Rectal smooth muscle tissue (tissue), 1 donor: Measurements from ENCODE around the gene KCTD16.

ENCODE experiments used
- H3K27ac ChIP-seq: one replicate; pipeline ENCODE4 v1.7.0; 2013; ENCODE audit warnings: low read depth, low read length, inconsistent platforms
- H3K27me3 ChIP-seq: one replicate; pipeline ENCODE4 v1.7.0; 2013; ENCODE audit warnings: low read length; ENCODE audit not compliant: control insufficient read depth, insufficient read depth
- H3K36me3 ChIP-seq: one replicate; pipeline ENCODE4 v1.7.0; 2013; ENCODE audit warnings: low read length; ENCODE audit not compliant: control insufficient read depth, insufficient read depth
- H3K4me1 ChIP-seq: one replicate; pipeline ENCODE4 v1.7.0; 2013; ENCODE audit warnings: low read length; ENCODE audit not compliant: control insufficient read depth, insufficient read depth
- H3K4me3 ChIP-seq: one replicate; pipeline ENCODE4 v1.7.0; 2013; ENCODE audit warnings: low read length
- H3K9ac ChIP-seq: one replicate; pipeline ENCODE4 v1.7.0; 2013; ENCODE audit warnings: low read length

The KCTD16 gene

GRCh38 chr5:144313147-144313726, 142.6 kb downstream of the KCTD16 start:
- no peak overlapping the region for H3K4me3 ChIP-seq
- H3K27ac ChIP-seq = no peak overlapping the region
- H3K9ac ChIP-seq = no peak overlapping the region
- peaks cover 5% of the 10 kb centered on the region for H3K27me3 ChIP-seq
- H3K36me3 ChIP-seq = no peaks in the 10 kb centered on the region
- no peaks in the 10 kb centered on the region for H3K4me1 ChIP-seq

GRCh38 chr5:144315026-144315425, 144.4 kb downstream of the KCTD16 start:
- H3K27me3 ChIP-seq = peaks cover 5% of the 10 kb centered on the region
- no peaks in the 10 kb centered on the region for H3K4me1 ChIP-seq
- H3K27ac ChIP-seq = no peak overlapping the region
- no peaks in the 10 kb centered on the region for H3K36me3 ChIP-seq
- H3K9ac ChIP-seq = no peak overlapping the region
- no peak overlapping the region for H3K4me3 ChIP-seq

DNA sequence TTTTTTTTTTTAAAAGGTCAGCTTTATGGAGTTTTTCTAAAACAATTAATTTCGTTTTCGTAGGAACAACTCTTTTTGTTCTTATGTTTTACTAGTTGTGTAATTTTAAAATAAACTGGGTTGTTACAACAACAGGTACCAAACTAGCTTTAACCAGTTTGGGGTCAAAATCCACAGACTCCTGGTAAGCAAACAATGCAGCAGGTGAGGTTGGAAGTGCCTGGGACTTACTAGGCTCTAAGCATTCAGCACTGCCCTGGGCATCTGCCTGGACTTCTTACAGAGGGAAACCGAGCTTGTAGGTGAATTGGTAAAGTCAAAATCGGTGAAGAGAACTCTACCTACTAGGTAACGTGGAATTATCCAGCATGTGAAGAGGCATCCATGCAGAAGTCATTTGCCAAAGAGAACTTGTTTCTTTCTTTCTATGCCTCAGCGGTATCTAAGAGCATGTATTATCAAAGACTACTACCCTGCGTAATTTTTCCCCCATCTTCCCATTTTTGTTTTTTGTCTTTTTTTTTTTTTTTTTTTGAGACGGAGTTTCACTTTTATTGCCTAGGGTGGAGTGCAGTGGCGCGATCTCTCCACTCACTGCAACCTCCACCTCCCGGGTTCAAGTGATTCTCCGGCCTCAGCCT, 145.4 kb downstream of the KCTD16 start:
- Histone ChIP-seq H3K4me1 (no peaks in the 10 kb centered on the region), H3K27ac (no peak overlapping the region), H3K9ac (no peak overlapping the region), H3K27me3 (peaks cover 5% of the 10 kb centered on the region), H3K4me3 (no peak overlapping the region), H3K36me3 (no peaks in the 10 kb centered on the region)

- H3K27me3 ChIP-seq = no peaks in the 10 kb centered on the region
- H3K36me3 ChIP-seq = no peaks in the 10 kb centered on the region
- no peak overlapping the region for H3K9ac ChIP-seq
- no peaks in the 10 kb centered on the region for H3K4me1 ChIP-seq
- H3K4me3 ChIP-seq = no peak overlapping the region
- H3K27ac ChIP-seq = no peak overlapping the region
Measured at GRCh38 chr5:144318011-144318410, 147.3 kb downstream of the KCTD16 start.

DNA sequence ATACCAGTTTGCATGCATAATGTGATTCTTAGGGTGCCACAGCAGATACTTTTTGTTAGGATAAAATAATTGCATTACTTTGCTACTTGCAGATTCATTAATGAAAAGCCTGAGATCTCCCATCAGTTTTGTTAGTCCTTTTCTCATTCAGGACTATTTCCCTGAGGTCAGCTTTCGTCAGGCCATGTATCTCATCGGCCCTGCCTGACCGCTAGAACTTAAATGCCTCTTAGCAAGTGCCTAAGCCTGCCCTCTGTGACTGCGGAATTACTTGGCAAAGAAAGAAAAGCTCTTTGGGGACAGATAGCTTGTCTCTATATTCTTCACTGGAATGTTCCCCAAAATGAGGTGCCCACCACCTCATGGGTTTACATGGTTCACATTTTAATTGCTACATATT, 147.8 kb downstream of the KCTD16 start:
- Histone ChIP-seq H3K4me3 (no peak overlapping the region), H3K27ac (no peak overlapping the region), H3K9ac (no peak overlapping the region), H3K4me1 (no peaks in the 10 kb centered on the region), H3K27me3 (no peaks in the 10 kb centered on the region), H3K36me3 (no peaks in the 10 kb centered on the region)

GRCh38 chr5:144323181-144323580, 152.5 kb downstream of the KCTD16 start:
- no peak overlapping the region for H3K4me3 ChIP-seq
- H3K27me3 ChIP-seq = no peaks in the 10 kb centered on the region
- H3K9ac ChIP-seq = no peak overlapping the region
- no peak overlapping the region for H3K27ac ChIP-seq
- no peaks in the 10 kb centered on the region for H3K4me1 ChIP-seq
- H3K36me3 ChIP-seq = no peaks in the 10 kb centered on the region

DNA sequence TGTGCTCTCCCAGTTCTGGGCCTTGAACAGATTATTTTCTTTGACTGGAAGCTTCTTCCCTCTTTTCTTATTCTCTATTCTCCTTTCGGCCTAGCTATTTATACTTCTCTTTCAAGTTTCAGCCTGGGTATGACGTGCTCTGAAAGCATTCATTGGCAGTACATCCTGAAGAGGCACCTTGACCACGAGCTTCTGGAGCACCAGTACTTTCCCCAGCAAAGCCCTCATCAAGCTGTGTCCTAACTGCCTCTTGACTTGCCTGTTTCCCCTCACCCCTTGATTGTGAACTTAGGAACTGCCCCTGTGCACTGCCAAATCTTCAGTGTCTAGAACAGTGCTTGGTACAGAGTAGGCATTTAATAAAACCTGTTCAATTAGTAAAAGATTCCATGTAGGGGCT, 154.9 kb downstream of the KCTD16 start:
- Histone ChIP-seq H3K36me3 (no peaks in the 10 kb centered on the region), H3K27ac (no peak overlapping the region), H3K4me3 (no peak overlapping the region), H3K4me1 (no peaks in the 10 kb centered on the region), H3K27me3 (no peaks in the 10 kb centered on the region), H3K9ac (no peak overlapping the region)

DNA sequence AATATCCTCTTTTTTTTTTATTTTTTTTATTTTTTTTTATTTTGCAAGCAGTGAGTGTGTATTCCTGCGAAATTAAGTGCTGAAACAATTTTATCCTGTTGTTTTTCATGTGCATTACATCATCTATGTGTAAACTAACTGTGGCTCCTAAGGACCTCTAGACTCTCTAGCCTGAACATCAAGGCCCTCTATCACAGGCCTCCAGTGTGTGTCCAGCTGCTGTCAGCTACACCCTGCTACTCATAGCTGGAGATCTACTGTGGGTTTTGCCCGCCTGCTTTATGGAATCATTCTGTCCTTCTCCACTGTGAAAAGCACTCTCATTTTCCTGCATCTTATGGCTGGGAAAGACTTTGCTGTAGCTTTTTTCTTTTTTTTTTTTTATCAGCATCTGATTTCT, 157.8 kb downstream of the KCTD16 start:
- no peak overlapping the region for H3K4me3 ChIP-seq
- H3K27me3 ChIP-seq = no peaks in the 10 kb centered on the region
- no peaks in the 10 kb centered on the region for H3K36me3 ChIP-seq
- no peak overlapping the region for H3K27ac ChIP-seq
- no peaks in the 10 kb centered on the region for H3K4me1 ChIP-seq
- H3K9ac ChIP-seq = no peak overlapping the region

DNA sequence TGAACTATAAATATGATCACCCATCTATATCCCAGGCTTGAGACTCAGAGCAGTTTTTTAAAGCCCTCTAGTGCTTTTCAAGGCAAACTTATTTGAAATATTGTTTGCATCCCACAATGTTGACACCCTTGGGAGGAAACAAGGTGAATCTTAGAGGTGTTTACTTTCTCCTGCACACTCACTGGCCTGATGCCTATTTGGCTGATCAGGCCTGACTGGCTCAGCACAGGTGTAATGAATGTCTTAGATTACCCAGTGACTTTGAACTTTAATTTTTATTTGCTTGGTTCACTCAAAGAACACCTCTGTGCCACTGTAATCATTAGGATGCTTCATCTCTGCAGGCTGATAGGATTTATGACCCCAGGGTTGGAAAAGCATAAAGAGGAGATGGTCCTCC, 158.3 kb downstream of the KCTD16 start:
- Histone ChIP-seq H3K27me3 (no peaks in the 10 kb centered on the region), H3K4me3 (no peak overlapping the region), H3K36me3 (no peaks in the 10 kb centered on the region), H3K9ac (no peak overlapping the region), H3K27ac (no peak overlapping the region), H3K4me1 (no peaks in the 10 kb centered on the region)

GRCh38 chr5:144329681-144330080, 159.0 kb downstream of the KCTD16 start:
- Histone ChIP-seq H3K4me1 (no peaks in the 10 kb centered on the region), H3K36me3 (no peaks in the 10 kb centered on the region), H3K4me3 (no peak overlapping the region), H3K27me3 (no peaks in the 10 kb centered on the region), H3K27ac (no peak overlapping the region), H3K9ac (no peak overlapping the region)

DNA sequence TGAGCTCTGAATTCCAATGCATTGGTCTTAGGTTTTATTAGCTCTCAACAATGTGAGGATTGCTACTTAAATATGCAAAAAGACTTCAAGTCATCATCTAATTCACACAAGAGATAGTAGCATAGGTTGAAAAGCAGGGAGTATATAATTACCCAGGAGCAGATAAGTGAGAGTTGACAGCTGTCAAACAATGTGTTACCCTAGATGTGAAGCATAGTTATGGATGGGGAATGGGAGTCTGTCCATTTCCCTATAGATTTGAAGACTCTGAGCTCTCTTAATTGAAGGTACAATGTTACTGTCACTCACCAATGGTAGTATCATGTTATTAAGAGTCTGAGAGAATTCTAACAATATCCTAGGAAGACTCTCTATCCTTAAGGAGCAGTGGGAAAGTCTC, 160.7 kb downstream of the KCTD16 start:
- no peak overlapping the region for H3K4me3 ChIP-seq
- no peaks in the 10 kb centered on the region for H3K36me3 ChIP-seq
- no peak overlapping the region for H3K9ac ChIP-seq
- H3K4me1 ChIP-seq = no peaks in the 10 kb centered on the region
- no peaks in the 10 kb centered on the region for H3K27me3 ChIP-seq
- no peak overlapping the region for H3K27ac ChIP-seq

GRCh38 chr5:144332265-144332664, 161.6 kb downstream of the KCTD16 start:
- Histone ChIP-seq H3K36me3 (no peaks in the 10 kb centered on the region), H3K4me1 (no peaks in the 10 kb centered on the region), H3K4me3 (no peak overlapping the region), H3K27me3 (no peaks in the 10 kb centered on the region), H3K27ac (no peak overlapping the region), H3K9ac (no peak overlapping the region)

- H3K27ac ChIP-seq = no peak overlapping the region
- no peak overlapping the region for H3K4me3 ChIP-seq
- H3K27me3 ChIP-seq = no peaks in the 10 kb centered on the region
- no peak overlapping the region for H3K9ac ChIP-seq
- H3K36me3 ChIP-seq = no peaks in the 10 kb centered on the region
- no peaks in the 10 kb centered on the region for H3K4me1 ChIP-seq
Measured at GRCh38 chr5:144333336-144333920, 162.8 kb downstream of the KCTD16 start.
